Right ventricle myocardium inferior (tissue), 1 donor: ENCODE results near the gene GPRC5A. TPM values are rescaled to one million over a fixed set of nuclear protein-coding genes. Genes with fewer than 3 reads are reported as not detected.

ENCODE experiments used
- ATAC-seq: fragments of 200-7000 bp; cut with Tn5 transposase; one replicate; pipeline ENCODE4 v1.9.1; 2020; ENCODE audit warnings: mild to moderate bottlenecking, moderate library complexity
- DNase-seq: peaks from one replicate; pipeline ENCODE4 v3.0.0; 2021; ENCODE audit errors: missing footprints
- intact Hi-C: fragments of 100-400 bp; cut with DNase I; formaldehyde crosslinking; loops from one replicate; pipeline ENCODE4 v1.11.0; 2022
- total RNA-seq: library from RNA; stranded (reverse); fragmentation: NEBNext Ultra II Directional; extraction: Animal tissue kit (Norgen Biotek cat#: 25700); gene quantifications from one replicate; pipeline ENCODE4 v1.2.1, GENCODE V29; 2021
- donor health status: DM: no; HTN: yes; CAD: no; lungs with severe emphysema.

GPRC5A gene
- total RNA-seq, 1 donor from 2014 or later, result 1.7 TPM

DNA sequence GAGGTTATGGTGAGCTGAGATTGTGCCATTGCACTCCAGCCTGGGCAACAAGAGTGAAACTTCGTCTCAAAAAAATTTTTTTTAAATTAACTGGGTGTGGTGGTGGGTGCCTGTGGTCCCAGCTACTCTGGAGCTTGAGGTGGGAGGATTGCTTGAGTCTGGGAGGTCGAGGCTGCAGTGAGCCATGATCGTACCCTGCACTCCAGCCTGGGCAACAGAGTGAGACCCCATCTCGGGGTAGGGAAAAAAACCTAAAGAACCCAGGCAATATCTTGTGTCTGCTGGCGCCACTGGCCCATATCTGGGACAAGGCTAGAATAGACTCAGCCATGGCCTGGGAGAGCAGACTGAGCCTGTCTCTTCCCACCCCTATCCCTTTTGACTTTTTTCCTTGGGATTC lies 9.1 kb upstream of the GPRC5A start:
- intact Hi-C loops, result no loop called here
- ATAC-seq, result no peak
- no peak for DNase-seq

DNA sequence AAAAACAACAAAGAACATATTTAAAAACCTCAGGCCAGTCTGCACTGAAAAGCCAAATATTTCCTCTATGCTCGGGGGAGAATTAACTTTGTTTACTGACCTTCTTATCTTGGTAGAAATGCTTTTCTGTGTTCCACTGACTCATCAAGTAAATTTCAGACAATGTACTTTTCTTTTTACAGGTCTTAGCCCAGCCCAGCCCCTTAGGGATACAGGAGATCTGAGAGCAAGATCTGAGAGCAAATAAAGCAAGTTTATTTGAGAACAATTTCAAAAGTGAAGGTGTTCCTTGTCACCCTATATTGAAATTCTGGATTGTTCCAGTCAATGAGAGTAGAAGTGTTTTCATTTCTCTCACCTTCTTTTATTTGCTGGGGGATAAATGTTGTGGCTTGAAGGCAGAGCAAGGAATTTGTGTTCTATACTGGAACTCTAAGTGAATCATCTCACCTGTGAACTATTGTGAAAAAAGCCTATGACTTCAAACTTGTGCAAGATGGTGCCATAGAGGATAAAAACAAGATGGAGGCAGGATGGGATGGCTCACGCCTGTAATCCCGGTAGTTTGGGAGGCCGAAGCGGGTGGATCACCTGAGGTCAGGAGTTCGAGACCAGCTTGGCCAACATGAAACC lies 7.9 kb upstream of the GPRC5A start:
- intact Hi-C loops, result no loop called here
- ATAC-seq (no peak), DNase-seq (no peak)

DNA sequence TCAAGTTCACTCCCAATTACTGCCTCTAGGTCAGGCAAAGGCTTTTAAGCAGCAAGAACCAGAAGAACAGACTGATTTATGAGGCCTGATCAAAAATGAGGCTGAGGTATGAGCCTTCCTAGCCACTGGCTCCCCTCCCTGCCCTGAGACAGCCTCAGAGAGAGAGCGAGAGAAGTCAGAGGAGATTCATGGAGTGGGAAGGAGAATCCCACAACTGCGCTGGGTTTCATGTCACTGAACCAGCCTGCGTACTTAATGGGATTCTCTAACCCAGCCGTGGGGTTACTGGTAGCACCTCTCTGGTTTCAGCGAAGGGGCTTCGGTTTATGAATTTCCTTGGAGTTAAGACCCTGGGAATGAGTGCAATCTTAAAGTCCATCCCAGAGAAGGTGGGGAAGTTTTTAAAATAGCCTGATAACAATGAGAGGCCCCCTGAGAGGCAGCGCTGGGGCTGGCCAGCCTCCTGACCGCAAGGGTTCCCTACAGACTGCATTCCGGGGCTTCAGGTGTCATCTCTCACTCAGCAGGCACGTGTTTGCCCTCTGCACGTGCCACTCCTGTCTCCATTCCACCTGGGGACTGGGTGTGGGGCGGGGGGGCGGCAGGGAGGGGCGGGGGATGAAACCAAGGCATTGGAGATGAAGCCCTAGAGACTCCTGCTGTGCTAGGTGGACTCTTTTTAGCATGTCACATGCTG lies 6.1 kb upstream of the GPRC5A start:
- intact Hi-C loops, result no loop called here
- no peak for DNase-seq
- no peak for ATAC-seq

DNA sequence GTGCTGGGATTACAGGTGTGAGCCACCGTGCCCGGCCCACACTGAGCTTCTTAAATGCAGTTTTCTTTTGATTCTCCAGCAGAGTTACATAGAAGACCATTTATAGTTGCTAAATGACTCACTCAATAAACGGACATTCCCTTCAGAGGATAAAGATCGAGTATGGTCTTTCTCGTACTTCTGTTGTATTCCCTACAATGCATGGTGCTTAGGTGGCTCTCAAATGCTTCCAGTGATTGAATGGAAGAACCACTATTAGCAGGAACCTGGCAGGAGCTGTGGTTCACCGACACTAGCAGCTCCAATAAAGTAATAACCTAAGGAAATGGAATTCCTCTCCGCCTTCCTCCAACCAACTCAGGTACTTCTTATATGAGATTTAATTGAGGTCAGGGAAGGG lies 3.9 kb upstream of the GPRC5A start:
- intact Hi-C loops, result no loop called here

DNA sequence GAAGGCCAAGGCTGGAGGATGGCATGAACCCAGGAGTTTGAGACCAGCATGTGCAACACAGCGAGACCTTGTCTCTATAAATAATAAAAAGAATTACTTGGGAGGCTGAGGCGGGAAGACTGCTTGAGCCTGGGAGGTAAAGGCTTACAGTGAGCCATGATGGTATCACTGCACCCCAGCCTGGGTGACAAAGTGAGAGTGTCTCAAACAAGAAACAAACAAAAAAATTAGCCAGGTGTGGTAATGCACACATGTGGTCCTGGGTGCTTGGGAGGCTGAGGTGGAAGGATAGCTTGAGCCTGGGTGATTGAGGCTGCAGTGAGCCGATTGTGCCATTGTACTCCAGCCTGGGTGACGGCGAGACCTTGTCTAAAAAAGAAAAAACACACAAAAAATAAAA lies 1.7 kb upstream of the GPRC5A start:
- intact Hi-C loops, result loop anchor here (10.0 kb wide), 1 partner anchor 55 kb away; no protein-coding TSS in a partner anchor

More for the DNA sequence above, 3.9 kb upstream of the GPRC5A start:
- DNase-seq, result no peak
- ATAC-seq, result no peak

DNA sequence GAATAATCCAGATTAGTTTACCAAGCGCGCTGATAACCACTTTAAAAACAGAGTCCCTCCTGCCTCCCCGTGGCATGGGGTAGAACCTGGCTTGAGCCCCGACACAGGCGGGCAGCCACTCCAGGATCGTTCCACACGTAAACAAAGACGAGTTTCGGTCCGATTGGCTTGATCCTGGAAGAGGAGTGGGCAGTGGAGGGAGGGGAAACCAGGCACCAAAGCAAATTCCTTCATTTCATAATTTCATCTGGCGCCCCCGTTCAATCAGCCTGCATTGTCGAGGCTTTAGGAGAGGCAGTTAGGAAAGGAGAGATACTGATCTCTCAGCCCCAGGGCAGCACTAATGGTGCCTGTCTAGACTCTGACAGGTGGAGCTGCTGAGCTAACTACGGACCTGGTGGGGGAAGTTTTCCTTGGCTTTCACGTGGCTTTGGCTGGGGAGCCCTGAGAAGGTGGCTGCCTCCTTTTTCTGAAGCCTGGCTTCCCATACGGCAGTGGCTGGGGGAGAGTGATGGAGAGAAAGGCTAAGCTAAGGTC lies 751 bp upstream of the GPRC5A start:
- intact Hi-C loops, result loop anchor here (10.0 kb wide), 1 partner anchor 56 kb away; no protein-coding TSS in a partner anchor
- ATAC-seq, result no peak
- no peak for DNase-seq

More for the DNA sequence above, 1.7 kb upstream of the GPRC5A start:
- ATAC-seq (no peak), DNase-seq (no peak)

DNA sequence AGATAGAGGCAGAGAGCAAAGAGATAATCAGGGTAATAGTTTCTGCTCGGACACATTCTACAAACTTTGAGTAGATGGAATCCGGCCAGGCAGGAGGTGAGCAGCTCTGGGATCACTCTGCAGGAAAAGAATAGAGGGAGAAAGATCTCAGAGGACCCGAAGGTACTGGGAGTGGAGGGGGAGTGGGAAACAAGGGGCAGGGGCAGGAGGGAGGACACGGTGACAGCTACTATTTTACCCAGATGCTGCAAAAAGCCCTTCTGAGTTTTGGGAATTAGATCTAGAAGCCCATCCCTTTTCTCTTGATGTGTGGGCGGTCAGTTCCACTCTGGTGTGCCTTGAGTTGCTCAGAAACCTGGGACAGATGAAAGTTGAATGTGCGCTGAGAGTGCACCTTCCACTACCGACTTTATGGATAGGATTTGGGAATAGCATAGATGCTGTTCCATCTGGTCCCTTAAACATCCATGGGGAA lies 556 bp downstream of the GPRC5A start:
- intact Hi-C loops, result loop anchor here (10.0 kb wide), 1 partner anchor 57 kb away; no protein-coding TSS in a partner anchor
- no peak for DNase-seq

DNA sequence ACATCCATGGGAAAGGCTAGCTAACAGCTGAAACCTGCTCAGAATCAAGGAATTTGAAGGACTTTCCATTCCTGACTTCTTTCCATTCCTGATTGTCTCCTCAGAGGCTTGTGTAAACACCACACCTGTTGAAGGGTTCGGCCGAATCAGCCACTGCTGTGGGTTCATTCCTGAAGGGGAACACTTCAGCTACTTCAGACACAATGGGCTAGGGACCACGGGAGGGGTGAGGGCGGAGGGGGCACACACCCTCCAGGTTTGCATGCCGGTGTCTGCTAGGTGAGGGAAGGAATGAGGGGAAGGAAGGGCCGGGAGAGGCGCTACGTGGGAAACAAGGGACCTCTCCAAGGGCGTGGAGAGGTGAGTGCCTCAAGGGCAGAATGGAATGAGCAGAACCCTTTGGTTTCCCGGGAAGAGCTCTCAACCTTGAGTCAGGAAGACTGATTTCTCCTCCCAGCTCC lies 1.3 kb downstream of the GPRC5A start:
- DNase-seq (no peak), ATAC-seq (no peak)
- intact Hi-C loops, result loop anchor here (10.0 kb wide), 1 partner anchor 58 kb away; no protein-coding TSS in a partner anchor

More for the DNA sequence above, 556 bp downstream of the GPRC5A start:
- ATAC-seq, result no peak

DNA sequence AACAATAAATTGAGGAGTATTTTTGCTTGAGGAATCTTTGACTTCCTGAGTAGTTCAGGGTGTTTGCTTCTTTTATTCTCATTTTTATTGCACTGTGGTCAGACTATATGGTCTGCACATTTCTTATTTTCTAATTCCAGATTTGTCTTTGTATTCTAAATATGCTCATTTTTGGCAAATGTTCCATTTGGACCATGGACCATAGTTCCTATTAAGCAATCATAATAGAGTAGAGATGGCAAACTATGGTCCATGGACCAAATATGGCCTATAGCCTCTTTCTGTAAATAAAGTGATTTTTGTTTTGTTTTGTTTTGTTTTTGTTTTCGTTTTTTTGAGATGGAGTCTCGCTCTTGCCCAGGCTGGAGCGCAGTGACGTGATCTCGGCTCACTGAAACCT lies 2.1 kb downstream of the GPRC5A start:
- intact Hi-C loops, result loop anchor here (10.0 kb wide), 1 partner anchor 59 kb away; no protein-coding TSS in a partner anchor
- DNase-seq (no peak), ATAC-seq (no peak)

DNA sequence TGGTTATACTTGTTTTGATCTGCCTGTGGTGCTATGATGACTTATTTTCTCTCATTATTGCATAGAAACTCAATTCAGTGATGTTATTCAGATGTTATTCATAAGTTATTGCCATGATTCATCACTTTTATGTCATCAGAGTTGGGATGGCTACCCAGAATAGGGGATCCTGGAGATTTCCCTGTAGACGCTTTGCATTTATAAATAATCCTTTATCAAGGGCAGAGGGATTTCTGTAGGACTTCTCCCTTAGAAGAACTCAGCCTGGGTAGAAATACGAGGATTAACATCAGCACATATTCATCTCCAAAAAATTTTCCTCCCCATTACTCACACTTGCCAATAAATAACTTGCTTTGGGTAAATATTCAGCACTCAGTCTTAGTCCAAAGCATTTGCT lies 4.9 kb downstream of the GPRC5A start:
- no peak for ATAC-seq
- intact Hi-C loops, result loop anchor here (10.0 kb wide), 1 partner anchor 61 kb away; no protein-coding TSS in a partner anchor
- DNase-seq, result no peak

DNA sequence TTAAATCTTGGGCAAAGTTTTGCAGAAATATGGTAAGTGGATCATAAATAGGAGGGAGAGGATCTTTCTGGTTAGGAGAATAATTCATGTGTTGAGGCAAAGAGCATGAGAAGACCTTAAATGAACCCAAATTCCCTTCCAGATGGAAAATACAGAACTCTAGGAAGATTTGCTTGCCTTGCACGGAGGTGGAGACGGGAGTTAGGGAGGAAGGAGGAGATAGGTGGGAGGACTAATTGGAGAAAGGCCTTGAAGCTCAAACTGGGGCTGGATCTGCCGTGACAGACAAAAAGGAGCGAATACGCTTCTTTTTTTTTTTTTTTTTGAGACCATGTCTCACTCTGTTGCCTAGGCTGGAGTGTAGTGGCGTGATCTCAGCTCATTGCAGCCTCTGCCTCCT lies 5.9 kb downstream of the GPRC5A start:
- no peak for DNase-seq
- no peak for ATAC-seq
- intact Hi-C loops, result loop anchor here (10.0 kb wide), 1 partner anchor 63 kb away; no protein-coding TSS in a partner anchor

DNA sequence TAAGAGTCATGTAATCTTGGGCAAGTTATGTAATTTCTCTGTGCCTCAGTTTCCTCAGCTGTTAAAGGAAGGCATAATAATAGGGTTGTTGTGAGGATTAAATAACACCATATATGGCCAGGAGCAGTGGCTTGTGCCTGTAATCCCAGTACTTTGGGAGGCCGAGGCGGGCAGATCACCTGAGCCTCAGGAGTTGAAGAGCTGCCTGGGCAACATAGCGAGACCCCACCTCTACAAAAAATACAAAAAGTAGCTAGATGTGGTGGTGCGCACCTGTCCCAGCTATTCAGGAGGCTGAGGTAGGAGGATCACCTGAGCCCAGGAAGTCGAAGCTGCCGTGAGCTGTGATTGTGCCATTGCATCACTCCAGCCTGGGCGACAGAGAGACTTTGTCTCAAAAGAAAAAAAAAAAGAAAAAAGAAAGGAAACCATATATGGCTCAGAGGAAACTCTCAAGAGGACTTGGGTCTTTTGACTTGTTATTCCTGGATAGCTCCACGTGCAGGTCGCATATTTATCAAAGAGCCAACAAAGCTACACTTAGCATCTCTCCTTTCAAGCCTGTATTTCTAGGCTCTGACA lies 6.9 kb downstream of the GPRC5A start:
- DNase-seq (no peak), ATAC-seq (no peak)
- intact Hi-C loops, result loop anchor here (10.0 kb wide), 1 partner anchor 63 kb away; no protein-coding TSS in a partner anchor

DNA sequence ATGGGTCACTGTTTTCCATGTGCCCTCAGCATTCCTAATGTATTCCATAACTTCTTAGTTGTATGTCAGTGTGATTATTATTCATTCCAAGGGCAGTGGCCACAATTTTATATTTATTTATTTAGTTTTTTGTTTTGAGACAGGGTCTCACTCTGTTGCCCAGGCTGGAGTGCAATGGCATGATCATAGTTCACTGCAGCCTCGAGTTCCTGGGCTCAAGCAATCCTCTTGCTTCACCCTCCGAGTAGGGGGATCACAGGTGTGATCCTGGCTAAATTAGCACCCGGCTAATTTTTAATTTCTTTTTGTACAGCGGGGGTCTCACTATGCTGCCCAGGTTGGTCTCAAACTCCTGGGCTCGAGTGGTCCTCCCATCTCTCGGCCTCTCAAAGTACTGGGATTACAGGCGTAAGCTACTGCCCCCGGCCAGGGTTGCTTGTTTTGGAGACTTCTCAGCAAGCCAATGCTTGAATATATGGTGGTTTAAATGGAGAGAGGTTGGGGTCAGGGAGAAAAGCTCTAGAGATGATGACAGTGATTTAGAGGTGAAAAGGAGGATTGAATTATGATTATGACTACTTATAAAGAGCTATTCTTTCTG lies 7.6 kb downstream of the GPRC5A start:
- intact Hi-C loops, result loop anchor here (10.0 kb wide), 1 partner anchor 64 kb away; no protein-coding TSS in a partner anchor
- DNase-seq, result no peak
- ATAC-seq, result no peak

DNA sequence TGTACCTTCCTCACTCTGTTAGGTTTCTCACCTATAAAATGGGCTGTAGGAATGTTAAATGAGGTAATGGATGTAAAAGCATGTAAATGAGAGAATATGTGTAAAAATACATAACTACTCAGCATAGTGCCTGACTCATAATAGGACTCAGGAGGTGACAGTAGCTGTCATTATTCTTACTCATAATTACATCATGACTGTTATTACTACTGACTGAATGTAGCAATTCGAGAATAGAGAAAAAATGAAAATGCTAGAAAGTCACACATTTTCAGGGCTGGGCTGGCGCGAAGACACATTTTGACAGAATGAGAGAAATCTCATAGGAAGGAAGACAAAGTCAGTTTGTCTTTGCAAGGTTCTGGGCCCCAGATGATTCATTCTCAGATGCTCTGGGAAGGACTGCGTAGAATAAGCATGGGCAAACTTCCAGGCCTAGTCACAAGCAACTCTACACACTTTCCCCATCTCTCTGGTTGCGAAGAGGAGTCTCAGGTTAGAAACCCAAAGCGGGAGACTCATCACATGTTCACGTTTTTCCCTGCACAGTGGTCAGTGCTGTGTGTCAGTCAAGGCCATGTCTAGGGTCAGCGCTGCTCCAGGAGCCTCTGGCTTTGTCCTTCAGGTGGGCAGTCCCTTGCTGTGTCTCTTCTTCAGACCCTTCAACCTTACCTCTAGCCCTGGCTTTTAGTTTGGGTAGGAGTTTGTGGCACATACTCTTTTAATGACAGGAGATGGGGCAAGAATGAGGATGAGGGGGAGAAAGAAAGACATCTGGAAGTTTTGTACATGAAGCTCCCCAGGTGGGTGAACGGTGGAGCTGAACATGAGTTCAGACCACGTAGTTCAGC lies 8.4 kb downstream of the GPRC5A start:
- intact Hi-C loops, result loop anchor here (10.0 kb wide), 1 partner anchor 65 kb away; no protein-coding TSS in a partner anchor
- no peak for DNase-seq
- peak; percentile 56 for ATAC-seq

DNA sequence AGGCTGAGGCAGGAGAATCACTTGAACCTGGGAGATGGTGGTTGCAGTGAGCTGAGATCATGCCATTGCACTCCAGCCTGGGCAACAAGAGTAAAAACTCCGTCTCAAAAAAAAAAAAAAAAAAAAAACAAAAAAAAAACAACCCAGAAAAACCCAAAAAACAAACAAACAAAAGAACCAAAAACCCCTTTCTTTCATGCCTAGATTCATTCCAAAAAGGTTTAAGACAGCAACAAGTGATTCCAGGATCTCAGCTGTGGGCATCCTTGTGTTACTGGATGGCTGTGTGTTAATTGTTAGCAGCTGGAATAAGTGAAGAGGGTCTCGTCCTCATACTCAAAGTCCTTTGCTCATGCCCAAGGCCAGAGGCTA lies 9.4 kb downstream of the GPRC5A start:
- intact Hi-C loops, result no loop called here
- no peak for DNase-seq
- no peak for ATAC-seq

DNA sequence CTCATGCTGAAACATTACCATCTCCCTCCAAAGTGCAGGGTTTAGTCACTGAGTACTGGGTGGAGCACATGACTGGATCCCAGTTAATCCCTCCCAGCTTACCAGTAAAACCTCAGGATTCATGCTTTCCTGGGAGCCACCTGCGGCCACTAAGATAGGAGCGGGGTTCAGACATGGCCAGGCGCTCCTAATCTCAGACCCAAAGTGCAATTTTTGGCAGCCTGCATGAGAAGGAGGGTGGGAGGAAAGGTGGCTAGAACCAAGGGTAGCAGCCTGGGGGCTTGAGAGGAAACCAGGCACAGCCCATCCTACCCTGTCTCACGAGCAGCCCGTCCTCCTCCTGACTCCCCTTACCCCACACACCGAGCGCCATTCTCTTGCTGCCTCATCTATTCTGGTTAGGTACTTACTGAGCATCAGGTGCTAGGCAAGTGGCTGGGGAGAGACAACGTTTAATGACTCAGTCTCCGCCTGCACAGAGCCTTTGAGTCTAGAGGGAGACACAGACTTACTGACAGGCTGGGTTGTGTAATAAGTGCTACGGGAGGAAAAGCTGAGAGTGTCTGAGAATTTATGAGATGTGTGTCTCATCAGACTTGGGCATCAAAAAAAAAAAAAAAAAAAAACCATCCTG lies 9.9 kb downstream of the GPRC5A start:
- DNase-seq (no peak), ATAC-seq (peak; percentile 86)
- intact Hi-C loops, result no loop called here

DNA sequence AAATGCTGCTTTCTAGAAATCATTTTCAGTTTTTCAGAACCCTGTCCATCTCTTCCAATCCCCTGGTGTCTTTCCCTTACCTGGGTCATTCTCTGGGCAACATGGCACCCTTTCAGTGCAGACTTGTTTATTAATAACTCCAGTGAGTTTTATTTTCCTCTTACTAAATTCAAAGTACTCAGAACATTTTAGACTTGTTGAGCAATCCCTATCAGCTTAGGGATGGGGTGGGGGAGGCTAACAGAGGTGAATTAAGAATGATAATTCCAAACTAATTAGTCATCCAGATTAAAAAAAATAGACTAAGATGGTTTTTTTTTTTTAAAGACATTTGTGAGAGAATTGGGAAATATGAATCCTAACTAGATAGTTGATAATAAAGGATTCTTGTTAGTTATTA lies 10.7 kb downstream of the GPRC5A start:
- intact Hi-C loops, result no loop called here
- ATAC-seq, result peak; percentile 42

More for the DNA sequence above, 10.7 kb downstream of the GPRC5A start:
- DNase-seq, result no peak
